ENCODE data around the gene LCN10. TPM values are rescaled to one million over a fixed set of nuclear protein-coding genes. Genes with fewer than 3 reads are reported as not detected.
"Not testable (repeated sequence)": the region's sequence is repeated elsewhere in the genome, so short reads cannot be mapped to it uniquely, and the experiment has no call there.

The LCN10 gene
- total RNA-seq, 1 donor from 2014 or later = 0.34 TPM

- intact Hi-C loops (cut with micrococcal nuclease) = not testable (repeated sequence)
Measured at GRCh38 chr9:136755302-136756133, 12.8 kb upstream of the LCN10 start.

GRCh38 chr9:136754626-136755301 lies 12.0 kb upstream of the LCN10 start:
- intact Hi-C loops (cut with micrococcal nuclease) = no loop called here

GRCh38 chr9:136754059-136754572 lies 11.4 kb upstream of the LCN10 start:
- intact Hi-C loops (cut with micrococcal nuclease) = no loop called here

- intact Hi-C loops (cut with micrococcal nuclease) = no loop called here
Measured at GRCh38 chr9:136753371-136754058, 10.8 kb upstream of the LCN10 start.

- intact Hi-C loops (cut with micrococcal nuclease) = no loop called here
Measured at GRCh38 chr9:136751814-136752213, 9.1 kb upstream of the LCN10 start.

GRCh38 chr9:136751244-136751643 lies 8.5 kb upstream of the LCN10 start:
- intact Hi-C loops (cut with micrococcal nuclease) = no loop called here

DNA sequence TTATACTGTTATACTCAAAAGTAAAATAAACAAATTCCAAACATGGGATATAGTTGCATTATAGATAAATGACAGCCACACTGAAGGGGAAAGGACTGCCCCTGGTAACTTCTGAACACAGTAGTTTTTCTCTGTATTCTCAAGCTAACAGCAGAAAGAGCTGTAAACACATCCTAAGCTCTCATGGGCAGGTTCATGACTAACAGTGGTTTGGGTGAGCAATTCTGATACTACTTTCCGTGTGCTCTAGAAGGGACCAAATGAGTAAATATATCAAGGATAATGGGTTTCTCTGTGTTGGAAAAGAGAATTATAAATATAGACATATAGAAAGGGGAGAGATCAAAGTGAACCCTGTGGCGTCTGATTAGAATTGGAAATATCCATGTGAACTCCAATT lies 7.8 kb upstream of the LCN10 start:
- intact Hi-C loops (cut with micrococcal nuclease) = no loop called here

- intact Hi-C loops (cut with micrococcal nuclease) = no loop called here
Measured at GRCh38 chr9:136748666-136749611, 6.2 kb upstream of the LCN10 start.

DNA sequence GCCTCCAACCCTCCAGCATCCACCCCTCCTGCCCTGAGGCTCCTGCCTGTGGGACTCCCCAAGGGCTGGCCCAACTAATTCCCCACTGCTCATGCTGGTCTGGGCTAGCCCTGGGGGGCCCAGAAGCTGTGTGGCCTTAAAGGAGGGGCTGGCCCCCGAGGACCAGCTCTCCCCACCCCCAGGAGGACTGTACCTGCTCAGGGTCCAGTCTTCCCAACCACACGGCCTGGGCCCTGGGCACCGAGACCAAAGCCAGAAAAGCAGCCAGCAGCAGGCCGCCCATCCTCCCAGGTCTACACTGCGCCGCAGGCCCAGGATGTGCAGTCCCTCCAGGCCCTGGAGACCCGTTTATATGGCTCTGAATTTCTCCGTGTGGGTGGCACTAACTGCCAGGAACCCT lies 5.5 kb upstream of the LCN10 start, which contains the start of gene LCN6:
TSS of gene LCN6 (minus strand) at position 325 of the 400 bp plus-strand sequence. CDS start at position 283, 42 bp downstream.
- intact Hi-C loops (cut with micrococcal nuclease) = no loop called here

DNA sequence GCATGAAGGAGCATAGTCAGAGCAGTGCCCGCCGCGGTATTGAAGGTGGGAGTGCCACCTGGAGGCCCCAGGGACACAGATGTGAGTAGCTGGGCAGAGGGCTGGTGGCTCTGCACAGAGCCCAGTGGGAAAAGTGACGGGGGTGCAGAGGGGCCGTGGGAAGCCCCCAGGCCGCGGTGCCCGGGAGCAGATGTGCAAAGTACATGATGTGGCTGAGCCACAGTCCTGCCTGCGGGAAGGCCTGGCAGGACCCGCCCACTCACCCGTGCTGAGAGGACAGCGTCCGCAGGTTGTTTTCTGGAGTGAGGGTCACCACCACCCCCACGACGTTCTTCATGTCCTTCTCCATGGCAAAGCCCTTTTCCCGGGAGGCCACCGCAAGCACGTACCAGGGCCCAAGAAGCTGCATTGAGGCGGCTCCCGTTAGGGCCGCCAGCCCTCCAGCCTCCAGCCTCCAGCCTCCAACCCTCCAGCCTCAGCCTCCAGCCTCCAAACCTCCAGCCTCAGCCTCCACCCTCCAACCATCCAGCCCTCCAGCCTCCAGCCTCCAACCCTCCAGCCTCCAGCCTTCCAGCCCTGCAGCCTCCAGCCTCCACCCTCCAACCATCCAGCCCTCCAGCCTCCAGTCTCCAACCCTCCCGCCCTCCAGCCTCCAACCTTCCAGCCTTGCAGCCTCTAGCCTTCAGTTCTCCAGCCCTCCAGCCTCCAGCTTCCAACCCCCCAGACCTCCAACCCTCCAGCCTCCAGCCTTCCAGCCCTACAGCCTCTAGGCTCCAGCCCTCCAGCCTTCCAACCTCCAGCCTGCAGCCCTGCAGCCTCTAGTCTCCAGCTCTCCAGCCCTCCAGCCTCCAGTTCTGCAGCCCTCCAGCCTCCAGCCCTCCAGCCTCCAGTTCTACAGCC lies 4.7 kb upstream of the LCN10 start:
- intact Hi-C loops (cut with micrococcal nuclease) = no loop called here

- intact Hi-C loops (cut with micrococcal nuclease) = no loop called here
Measured at GRCh38 chr9:136746621-136747020, 3.9 kb upstream of the LCN10 start.

DNA sequence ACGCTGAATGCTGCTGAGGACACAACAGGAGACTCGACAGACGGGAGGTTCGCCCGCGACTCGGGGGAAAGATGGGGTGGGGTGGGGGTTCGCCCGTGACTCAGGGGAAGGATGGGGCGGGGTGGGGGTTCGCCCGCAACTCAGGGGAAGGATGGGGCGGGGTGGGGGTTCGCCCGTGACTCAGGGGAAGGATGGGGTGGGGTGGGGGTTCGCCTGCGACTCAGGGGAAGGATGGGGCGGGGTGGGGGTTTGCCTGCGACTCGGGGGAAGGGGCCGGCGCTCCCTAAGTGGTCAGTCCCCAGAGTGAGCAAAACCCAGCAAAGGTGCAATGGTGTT lies 3.4 kb upstream of the LCN10 start:
- intact Hi-C loops (cut with micrococcal nuclease) = no loop called here

GRCh38 chr9:136745389-136746154 lies 2.8 kb upstream of the LCN10 start:
- intact Hi-C loops (cut with micrococcal nuclease) = no loop called here

DNA sequence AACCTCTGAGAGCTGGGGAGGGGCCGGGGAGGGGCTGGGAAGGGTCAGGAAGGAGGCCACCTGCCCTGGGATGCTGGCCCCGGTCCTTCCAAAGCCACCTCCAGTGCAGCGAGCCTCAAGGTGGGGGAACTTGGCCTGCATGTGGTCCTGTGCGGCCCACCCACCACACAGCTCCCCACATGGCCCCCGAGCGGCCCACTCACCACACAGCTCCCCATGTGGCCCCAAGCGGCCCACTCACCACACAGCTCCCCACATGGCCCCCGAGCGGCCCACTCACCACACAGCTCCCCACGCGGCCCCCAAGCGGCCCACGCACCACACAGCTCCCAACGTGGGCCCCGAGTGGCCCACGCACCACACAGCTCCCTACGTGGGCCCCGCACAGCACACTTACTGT lies 2.0 kb upstream of the LCN10 start:
- intact Hi-C loops (cut with micrococcal nuclease) = no loop called here

- intact Hi-C loops (cut with micrococcal nuclease) = no loop called here
Measured at GRCh38 chr9:136743639-136744211, 985 bp upstream of the LCN10 start.

DNA sequence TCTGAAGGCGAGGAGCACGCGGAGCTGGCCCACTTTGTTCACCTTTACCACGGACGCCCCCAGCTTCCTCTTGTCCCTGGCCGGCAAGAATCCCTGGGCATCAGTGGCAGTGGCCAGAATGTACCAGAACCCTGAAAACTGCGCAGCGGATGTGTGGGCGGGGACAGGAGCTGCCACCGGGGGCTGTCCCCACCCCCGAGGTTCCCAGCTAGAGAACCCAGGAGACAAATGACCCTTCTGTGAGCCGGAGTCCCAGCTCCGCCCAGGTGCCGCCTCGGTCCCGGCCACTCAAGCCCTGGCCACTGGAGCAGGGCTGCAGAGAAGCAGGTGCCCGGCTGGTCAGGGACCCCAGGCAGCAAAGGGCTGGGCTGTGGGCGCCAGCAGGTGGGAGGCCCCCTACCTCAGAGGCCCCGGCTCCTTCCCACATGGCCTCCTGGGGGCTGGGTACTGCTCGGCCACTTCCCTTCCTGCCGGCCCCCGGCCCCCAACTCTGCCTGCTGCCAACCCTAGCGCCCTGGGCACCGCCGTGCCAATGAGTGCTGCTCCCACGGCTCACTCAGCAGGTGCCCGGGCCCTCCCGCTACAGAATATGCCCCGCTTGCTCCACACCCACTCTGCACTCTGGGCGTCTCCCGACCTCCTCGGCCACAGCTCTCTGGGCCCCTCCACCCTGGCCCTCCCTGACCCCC lies 713 bp downstream of the LCN10 start:
- intact Hi-C loops (cut with micrococcal nuclease) = no loop called here

GRCh38 chr9:136740971-136741882 lies 1.5 kb downstream of the LCN10 start:
- intact Hi-C loops (cut with micrococcal nuclease) = no loop called here

All from T-helper 2 cell treated with Interferon-gamma antibody and Interleukin-4, amounts not matched to agents 100 ng/mL and 5 ng/mL, for 36 hours (primary cell).